Activated CD8-positive, alpha-beta memory T cell treated with anti-CD3 and anti-CD28 coated beads for 1 hour (primary cell): Measurements from ENCODE around the gene RGPD3.

Source experiments
- DNase-seq, 2 donors: peaks; one replicate each; pipeline ENCODE4 v3.0.0-alpha.2; 2020; ENCODE audit warnings: low read depth in 1 of 2; ENCODE audit errors: extremely low read depth in 1 of 2

Gene RGPD3

DNA sequence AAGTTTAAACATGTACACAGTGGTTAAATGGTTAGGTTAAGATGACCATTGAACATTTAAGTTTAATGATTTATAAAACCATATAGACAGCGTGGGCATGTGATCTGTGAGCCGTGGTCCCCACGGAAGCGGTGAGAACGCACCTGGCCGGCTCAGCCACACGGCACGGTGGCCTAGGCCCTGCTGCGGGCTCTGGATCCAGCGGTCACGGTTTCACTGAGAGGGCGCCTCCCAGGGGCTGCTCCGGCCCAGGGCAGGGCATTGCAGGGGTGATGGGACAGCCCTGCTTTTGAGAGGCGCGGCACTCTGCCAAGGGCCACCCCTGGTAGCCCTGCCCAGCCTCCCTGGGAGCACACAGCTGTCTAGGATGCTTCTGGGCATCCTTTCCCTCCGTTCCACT is 124.9 kb downstream of the RGPD3 start:
- no peak for DNase-seq

DNA sequence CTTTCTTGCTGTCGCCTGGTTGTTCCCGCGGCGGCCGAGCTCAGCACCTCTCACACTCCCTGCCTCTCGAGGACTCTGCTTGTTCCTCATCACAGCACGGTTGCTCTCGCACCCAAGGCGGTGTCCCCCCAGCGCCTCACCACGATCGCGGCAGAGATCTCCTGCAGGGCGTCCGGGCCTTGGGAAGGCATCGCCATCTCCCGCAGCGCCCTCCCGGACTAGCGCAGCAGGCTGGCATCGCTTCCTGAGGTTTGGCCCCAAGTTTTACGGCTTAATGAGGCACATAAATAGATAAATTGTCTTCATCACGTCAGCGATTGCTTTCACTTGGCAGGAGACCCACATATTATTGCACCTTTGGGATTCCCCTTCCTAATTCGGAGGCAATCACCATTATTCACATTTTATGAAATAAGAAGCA is 125.4 kb downstream of the RGPD3 start:
- DNase-seq: no peak

DNA sequence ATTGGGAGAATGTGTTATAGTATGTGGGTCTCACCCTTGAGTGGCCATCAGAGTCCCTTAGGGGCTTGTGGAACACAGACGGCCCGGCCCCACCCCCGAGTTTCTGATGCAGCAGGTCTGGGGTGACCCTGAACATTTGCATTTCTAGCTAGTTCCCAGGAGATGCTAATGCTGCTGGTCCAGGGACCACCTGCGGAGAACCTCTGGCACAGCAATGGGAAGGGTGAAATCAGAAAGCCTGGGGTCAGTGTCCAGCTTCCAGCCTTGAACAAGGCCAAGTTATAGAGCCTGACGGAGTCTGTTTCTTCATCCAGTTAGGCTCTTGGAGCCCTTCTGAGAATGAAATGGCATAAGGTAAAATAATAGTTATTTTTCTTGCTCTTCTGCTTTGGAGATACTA is 126.5 kb downstream of the RGPD3 start:
- DNase-seq: no peak
